Stimulated activated memory B cell treated with anti-CD40 and anti-IgM and Interleukin-4, amounts not matched to agents 10 μg/mL and 1 μg/mL and 100 μg/mL, for 72 hours (primary cell): ENCODE measurements around the gene GOLGA8F.
"Not testable (repeated sequence)": the region's sequence is repeated elsewhere in the genome, so short reads cannot be mapped to it uniquely, and the experiment has no call there.

Experiments used
- ATAC-seq: fragments of 150-1000 bp; cut with Tn5 transposase; 2 replicates; pipeline ENCODE4 v1.10.0; 2021
- H3K27ac Mint-ChIP-seq: one replicate; pipeline ENCODE4 v1.8.0; 2022; ENCODE audit warnings: mild to moderate bottlenecking, mixed read lengths
- H3K27me3 Mint-ChIP-seq: one replicate; pipeline ENCODE4 v1.8.0; 2022; ENCODE audit warnings: mixed read lengths
- H3K36me3 Mint-ChIP-seq: one replicate; pipeline ENCODE4 v1.8.0; 2022; ENCODE audit warnings: mixed read lengths
- H3K4me1 Mint-ChIP-seq: one replicate; pipeline ENCODE4 v1.8.0; 2022; ENCODE audit warnings: mixed read lengths
- H3K4me3 Mint-ChIP-seq: one replicate; pipeline ENCODE4 v1.8.0; 2022; ENCODE audit warnings: mild to moderate bottlenecking, moderate library complexity, mixed read lengths
- H3K9me3 Mint-ChIP-seq: one replicate; pipeline ENCODE4 v1.8.0; 2022; ENCODE audit warnings: mixed read lengths

GOLGA8F gene

GRCh38 chr15:28378364-28378763 is at the start of gene GOLGA8F:
GOLGA8F (plus strand) TSS chr15:28378664; CDS start chr15:28378762, 98 bp downstream.
- not testable (repeated sequence) for H3K27ac Mint-ChIP-seq, H3K27me3 Mint-ChIP-seq, ATAC-seq, H3K9me3 Mint-ChIP-seq, H3K4me3 Mint-ChIP-seq, H3K36me3 Mint-ChIP-seq, H3K4me1 Mint-ChIP-seq

- H3K4me1 Mint-ChIP-seq, ATAC-seq, H3K36me3 Mint-ChIP-seq, H3K27me3 Mint-ChIP-seq, H3K27ac Mint-ChIP-seq, H3K4me3 Mint-ChIP-seq, H3K9me3 Mint-ChIP-seq: not testable (repeated sequence)
Measured at GRCh38 chr15:28357984-28358383, 20.5 kb upstream of the GOLGA8F start, which contains the start of gene GOLGA6L24. GOLGA6L24 (minus strand) TSS chr15:28358084; CDS start chr15:28358023, 61 bp downstream.

- not testable (repeated sequence) for H3K4me3 Mint-ChIP-seq, H3K27ac Mint-ChIP-seq, ATAC-seq, H3K36me3 Mint-ChIP-seq, H3K27me3 Mint-ChIP-seq, H3K4me1 Mint-ChIP-seq, H3K9me3 Mint-ChIP-seq
Measured at GRCh38 chr15:28365502-28365901, 13.0 kb upstream of the GOLGA8F start.

- H3K27ac Mint-ChIP-seq, ATAC-seq, H3K27me3 Mint-ChIP-seq: not testable (repeated sequence)
Measured at GRCh38 chr15:28380053-28380452, 1.6 kb downstream of the GOLGA8F start.

GRCh38 chr15:28396022-28396421 is 17.6 kb downstream of the GOLGA8F start:
- not testable (repeated sequence) for H3K27ac Mint-ChIP-seq, H3K36me3 Mint-ChIP-seq, H3K4me1 Mint-ChIP-seq, H3K9me3 Mint-ChIP-seq, H3K4me3 Mint-ChIP-seq, H3K27me3 Mint-ChIP-seq, ATAC-seq

More at GRCh38 chr15:28380053-28380452, 1.6 kb downstream of the GOLGA8F start:
- not testable (repeated sequence) for H3K4me1 Mint-ChIP-seq, H3K36me3 Mint-ChIP-seq, H3K9me3 Mint-ChIP-seq, H3K4me3 Mint-ChIP-seq

GRCh38 chr15:28402774-28403435 is 24.4 kb downstream of the GOLGA8F start:
- peak; percentile 54 for ATAC-seq
- not testable (repeated sequence) for H3K27ac Mint-ChIP-seq, H3K9me3 Mint-ChIP-seq, H3K4me3 Mint-ChIP-seq, H3K27me3 Mint-ChIP-seq, H3K36me3 Mint-ChIP-seq, H3K4me1 Mint-ChIP-seq

- H3K4me3 Mint-ChIP-seq, H3K36me3 Mint-ChIP-seq, H3K4me1 Mint-ChIP-seq, H3K27ac Mint-ChIP-seq, H3K9me3 Mint-ChIP-seq, H3K27me3 Mint-ChIP-seq: not testable (repeated sequence)
- peak; percentile 63 for ATAC-seq
Measured at GRCh38 chr15:28420470-28420869, 42.0 kb downstream of the GOLGA8F start.

GRCh38 chr15:28435594-28435993 is 57.1 kb downstream of the GOLGA8F start:
- H3K27me3 Mint-ChIP-seq, H3K36me3 Mint-ChIP-seq, H3K27ac Mint-ChIP-seq, H3K4me1 Mint-ChIP-seq, ATAC-seq, H3K9me3 Mint-ChIP-seq, H3K4me3 Mint-ChIP-seq: not testable (repeated sequence)
